Cardiac fibroblast (primary cell): ENCODE data around the gene TNFRSF25.
A peak's percentile ranks its signal among the peaks of the same experiment; 100 is the strongest.

ENCODE experiments used
- DNase-seq, 2 donors: peaks; one replicate each; pipeline versions ENCODE4 v3.0.0 to v3.0.0-alpha.2; 2010; ENCODE audit warnings: low read depth in 2 of 2
- H3K4me3 ChIP-seq, 2 donors: replicated peaks in 1 of 2; 1 replicate in 1 of 2; 2 replicates in 1 of 2; pipeline ENCODE4 v1.5.1; 2011; ENCODE audit warnings: low read depth in 2 of 2, low read length in 2 of 2, mild to moderate bottlenecking in 2 of 2, moderate library complexity in 1 of 2
- CTCF ChIP-seq: IDR thresholded peaks from one replicate; pipeline ENCODE4 v1.5.1; 2011; ENCODE audit warnings: low read depth, mild to moderate bottlenecking, low read length, inconsistent platforms

The TNFRSF25 gene

GRCh38 chr1:6421266-6421665 lies 44.7 kb downstream of the TNFRSF25 start:
- TF ChIP-seq CTCF, result no peak
- DNase-seq, result no peak

GRCh38 chr1:6420454-6421042 lies 45.4 kb downstream of the TNFRSF25 start:
- no peak overlapping the region for H3K4me3 ChIP-seq
- no peak for TF ChIP-seq CTCF
- DNase-seq, result no peak

More at GRCh38 chr1:6421266-6421665, 44.7 kb downstream of the TNFRSF25 start:
- no peak overlapping the region for H3K4me3 ChIP-seq

- H3K4me3 ChIP-seq, result peak within 1 kb of the TSS; percentile 31 to 45
- no peak for TF ChIP-seq CTCF
- no peak for DNase-seq
Observed at GRCh38 chr1:6419804-6420453, 46.0 kb downstream of the TNFRSF25 start, which contains the start of gene HES2. Gene HES2 (minus strand): TSS chr1:6419919. CDS start chr1:6419820, 99 bp downstream.

GRCh38 chr1:6419397-6419803 lies 46.6 kb downstream of the TNFRSF25 start:
- TF ChIP-seq CTCF, result no peak
- DNase-seq, result no peak
- peak overlapping the region; percentile 11 to 45 for H3K4me3 ChIP-seq

GRCh38 chr1:6418668-6419396 lies 47.1 kb downstream of the TNFRSF25 start:
- H3K4me3 ChIP-seq, result peak overlapping the region in 1 of 2 donors; percentile 45
- DNase-seq, result no peak

More at GRCh38 chr1:6418668-6419396, 47.1 kb downstream of the TNFRSF25 start:
- TF ChIP-seq CTCF, result no peak
